ENCODE results near the gene SLC2A1.
"Not testable (repeated sequence)": the region's sequence is repeated elsewhere in the genome, so short reads cannot be mapped to it uniquely, and the experiment has no call there.

The SLC2A1 gene

DNA sequence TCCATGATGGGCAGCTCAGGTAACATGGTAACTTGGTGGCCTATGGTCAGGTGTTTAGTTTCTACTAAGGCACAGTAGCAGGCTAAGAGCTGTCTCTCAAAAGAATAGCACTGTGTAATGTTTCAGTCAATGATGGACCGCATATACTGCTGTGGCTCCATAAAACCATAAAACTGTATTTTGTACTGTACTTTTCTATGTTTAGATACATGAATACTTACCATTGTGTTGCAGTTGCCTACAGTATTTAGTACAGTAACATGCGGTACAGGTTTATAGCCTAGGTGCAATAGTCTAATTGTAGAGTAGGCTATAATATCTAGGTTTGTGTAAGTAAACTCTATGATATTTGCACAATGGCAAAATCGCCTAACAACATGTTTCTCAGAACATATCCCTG lies 50.6 kb downstream of the SLC2A1 start:
- no peak for DNase-seq (ENCODE audit: low read depth in 2 of 2, low spot score in 1 of 2)

DNA sequence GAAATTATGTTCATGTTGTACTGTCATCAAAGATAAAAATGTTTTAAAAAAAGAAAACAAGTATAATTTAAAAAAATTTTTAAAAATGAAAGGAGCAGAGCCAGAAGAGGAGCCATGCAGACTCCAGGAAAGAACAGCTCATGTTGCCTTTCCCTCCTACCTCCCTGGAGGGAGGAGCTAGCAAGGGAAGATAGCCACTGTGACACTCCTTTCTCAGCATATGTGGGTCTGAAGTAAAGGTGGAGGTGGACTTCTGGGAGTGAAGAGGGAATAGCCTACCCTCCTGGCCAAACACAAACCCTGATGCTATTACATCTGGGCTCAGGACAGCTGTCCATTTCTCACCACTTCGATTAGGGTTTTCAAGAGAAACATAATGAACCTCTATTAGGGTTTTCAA lies 54.2 kb downstream of the SLC2A1 start:
- no peak for DNase-seq (ENCODE audit: low read depth in 2 of 2, low spot score in 1 of 2)

- DNase-seq (ENCODE audit: low read depth in 2 of 2, low spot score in 1 of 2) = not testable (repeated sequence)
Observed at GRCh38 chr1:42899960-42900359, 58.7 kb downstream of the SLC2A1 start.

DNA sequence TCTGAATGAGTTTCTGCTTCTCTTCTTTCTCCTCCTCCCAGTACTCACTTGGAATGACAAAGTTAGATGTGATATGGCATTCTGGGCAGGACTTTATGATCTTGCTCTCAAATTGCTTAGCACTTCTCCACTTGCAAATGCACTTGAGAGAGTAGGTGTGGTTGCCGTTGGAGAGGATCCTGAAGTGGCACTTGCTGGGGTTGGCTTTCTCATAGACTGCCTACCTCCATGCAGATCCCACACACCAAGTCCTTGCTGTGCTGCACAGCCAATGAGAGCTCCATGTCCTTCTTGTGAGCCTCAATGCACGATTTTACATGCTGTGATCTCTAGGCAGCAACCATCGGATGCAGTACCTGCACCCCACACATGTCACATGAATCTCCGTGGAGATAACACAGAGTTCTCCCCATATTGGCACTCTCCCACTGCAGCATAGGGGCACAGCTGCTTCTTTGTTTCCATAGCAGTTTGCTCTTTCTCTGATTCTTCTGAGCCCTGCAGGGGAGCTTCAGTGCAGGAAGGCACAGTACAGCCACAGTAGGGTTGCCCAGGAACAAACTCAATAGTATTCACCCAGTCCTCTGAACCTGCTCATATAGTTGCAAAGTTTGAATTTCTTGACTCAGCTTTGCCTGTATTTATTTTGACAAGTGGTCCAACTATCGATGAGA lies 67.1 kb downstream of the SLC2A1 start:
- no peak for DNase-seq (ENCODE audit: low read depth in 2 of 2, low spot score in 1 of 2)

DNA sequence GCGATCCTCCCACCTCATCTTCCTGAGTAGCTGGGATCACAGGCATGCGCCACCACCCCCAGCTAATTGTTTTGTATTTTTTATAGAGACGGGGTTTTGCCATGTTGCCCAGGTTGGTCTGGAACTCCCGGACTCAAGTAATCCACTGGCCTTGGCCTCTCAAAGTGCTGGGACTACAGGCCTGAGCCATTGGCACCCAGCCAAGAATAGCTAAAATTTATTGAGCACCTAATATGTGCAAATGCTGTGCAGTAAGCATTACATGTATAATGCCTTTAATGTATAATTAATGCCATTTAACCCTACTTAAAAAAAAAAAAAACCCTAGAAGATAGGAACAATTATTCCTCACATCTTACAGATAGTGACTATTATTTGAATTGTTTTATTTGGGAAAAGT lies 69.4 kb downstream of the SLC2A1 start:
- no peak for DNase-seq (ENCODE audit: low read depth in 2 of 2, low spot score in 1 of 2)

DNA sequence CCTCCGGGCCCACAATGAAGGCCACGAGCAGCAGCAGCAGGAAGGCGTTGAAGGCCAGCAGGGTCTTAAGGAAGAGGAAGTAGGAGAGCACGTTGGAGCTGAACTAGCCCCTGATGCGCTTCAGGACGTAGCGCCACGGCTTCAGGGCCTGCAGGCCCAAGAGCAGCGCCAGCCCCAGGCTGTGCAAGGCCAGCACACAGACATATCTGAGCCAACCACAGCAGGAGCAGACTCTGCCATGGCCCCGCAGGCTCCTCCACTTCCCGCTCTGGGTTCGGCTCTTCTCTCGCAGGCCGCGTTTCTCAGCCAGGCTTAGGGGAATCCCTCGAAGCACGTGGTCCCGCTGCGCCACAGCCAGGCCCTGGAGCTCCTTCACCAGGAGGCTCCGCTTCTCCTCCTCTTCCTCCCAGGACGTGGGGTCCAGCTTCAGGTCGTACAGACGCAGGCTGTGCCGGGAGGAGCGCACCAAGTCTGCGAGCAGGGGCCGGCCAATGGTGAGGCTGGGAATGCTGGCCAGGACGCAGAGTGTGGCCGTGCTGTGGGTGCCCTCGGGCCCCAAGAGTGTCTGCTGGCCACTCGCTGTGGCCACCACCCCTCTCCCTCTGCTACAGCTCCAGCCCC lies 70.5 kb downstream of the SLC2A1 start:
- DNase-seq (ENCODE audit: low read depth in 2 of 2, low spot score in 1 of 2) = no peak

DNA sequence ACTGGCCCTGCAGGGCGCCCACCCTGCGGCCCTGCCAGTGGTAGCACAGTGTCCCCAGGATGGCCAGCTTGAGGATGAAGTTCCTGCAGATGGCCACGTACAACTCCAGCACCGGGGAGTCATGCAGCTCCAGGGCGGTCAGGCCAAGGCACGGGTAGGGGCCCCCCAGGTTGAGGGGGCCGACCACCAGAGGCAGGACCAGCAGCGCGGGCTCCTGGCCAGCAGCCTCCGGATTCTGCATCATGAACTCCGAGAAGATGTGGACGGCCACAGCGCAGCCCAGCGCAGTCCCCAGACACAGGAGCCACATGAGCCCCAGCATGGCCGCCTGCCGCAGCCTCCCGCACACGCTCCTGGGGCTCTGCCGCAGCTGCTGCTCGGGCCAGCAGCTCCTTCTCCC lies 71.3 kb downstream of the SLC2A1 start:
- no peak for DNase-seq (ENCODE audit: low read depth in 2 of 2, low spot score in 1 of 2)

DNA sequence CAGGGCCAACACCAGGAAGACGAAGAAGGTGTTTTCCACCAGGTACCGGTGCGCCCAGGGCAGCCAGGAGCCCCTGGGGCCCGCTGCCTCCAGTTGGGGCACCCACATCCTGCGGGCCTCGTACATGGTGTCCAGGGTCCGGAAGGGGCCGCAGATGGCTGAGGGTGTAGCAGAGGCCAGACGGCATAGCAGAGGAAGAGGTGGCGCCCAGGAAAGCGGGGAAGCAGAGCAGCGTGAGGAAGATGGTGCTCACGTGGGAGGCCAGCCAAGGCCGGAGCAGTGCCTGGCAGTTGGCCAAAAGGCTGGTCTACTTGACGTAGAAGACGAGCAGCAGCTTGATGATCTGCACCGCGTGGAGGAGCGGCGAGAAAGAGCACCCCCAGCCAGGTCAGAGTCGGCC lies 71.9 kb downstream of the SLC2A1 start:
- DNase-seq (ENCODE audit: low read depth in 2 of 2, low spot score in 1 of 2) = no peak

DNA sequence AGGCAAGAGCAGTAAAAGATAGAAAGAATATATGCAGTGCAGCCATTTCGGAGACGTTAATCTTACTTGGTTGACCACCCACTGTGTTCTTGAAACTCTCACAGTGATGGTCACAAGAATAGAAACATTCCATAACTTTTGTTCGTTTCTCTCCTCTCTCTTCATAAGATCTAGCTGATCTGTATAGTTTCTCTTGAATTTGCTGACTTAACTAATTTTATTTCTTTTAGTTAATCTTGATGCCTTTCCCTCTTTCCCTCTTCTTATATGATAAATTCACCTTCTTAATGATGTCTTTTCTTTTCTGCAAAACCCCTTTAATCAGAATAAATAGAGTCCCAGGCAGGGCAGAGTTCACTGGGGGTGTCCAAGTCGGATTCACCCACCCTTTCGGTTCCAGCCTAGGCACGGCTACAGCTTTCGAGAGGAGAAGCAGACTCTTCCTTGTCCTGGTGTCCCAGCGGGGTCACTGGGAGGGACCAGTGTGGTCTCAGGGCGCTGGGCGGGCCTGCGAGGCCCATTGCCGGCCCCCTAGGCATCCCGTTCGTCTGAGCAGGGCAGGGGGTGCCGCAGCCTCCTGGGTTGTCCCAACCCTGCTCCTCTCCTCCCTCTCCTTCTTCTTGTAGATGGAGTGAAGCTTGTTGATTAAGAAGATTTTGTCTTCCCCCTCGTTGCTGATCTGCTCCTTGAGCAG lies 72.5 kb downstream of the SLC2A1 start:
- no peak for DNase-seq (ENCODE audit: low read depth in 2 of 2, low spot score in 1 of 2)

GRCh38 chr1:42880384-42880783 lies 78.3 kb downstream of the SLC2A1 start:
- no peak for DNase-seq (ENCODE audit: low read depth in 2 of 2, low spot score in 1 of 2)

DNA sequence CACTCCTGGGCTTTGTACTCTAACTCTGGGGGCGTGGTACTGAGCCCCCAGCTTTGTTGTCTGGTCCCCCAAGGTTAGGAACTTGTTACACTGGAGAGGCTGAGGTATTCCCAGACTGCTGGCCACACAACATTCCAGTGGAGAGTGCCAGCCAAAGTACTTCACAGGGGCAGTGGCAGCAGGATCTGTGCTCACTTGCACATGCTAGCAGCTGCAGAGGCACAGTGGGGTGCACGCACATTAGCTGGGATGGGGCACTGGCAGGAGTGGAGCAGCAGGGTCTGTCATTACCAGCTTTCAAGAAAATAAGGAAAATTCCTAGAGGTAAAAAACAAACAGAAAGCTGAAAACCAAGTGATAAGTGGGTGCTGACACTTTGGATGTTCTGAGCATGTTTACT lies 81.3 kb downstream of the SLC2A1 start:
- DNase-seq (ENCODE audit: low read depth in 2 of 2, low spot score in 1 of 2) = no peak

DNA sequence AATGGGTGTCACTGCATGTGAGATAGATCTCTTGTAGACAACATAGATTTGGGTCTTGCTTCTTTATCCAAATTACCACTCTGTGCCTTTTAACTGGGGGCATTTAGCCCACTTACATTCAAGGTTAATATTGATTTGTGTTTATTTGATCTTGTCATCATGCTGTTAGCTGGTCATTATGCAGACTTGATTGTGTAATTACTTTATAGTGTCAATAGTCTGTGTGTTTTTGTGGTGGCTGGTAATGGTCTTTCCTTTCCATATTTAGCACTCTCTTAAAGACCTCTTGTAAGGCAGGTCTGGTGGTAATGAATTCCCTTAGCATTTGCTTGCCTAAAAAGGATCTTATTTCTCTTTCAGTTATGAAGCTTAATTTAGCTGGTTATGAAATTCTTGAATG lies 82.7 kb downstream of the SLC2A1 start:
- no peak for DNase-seq (ENCODE audit: low read depth in 2 of 2, low spot score in 1 of 2)
